IPS-15b (cell line): ENCODE measurements around the gene FZD1.
A peak's percentile ranks its signal among the peaks of the same experiment; 100 is the strongest.

Experiments used
- H3K27me3 ChIP-seq: one replicate; pipeline ENCODE4 v1.6.1; 2013; ENCODE audit warnings: low read length; ENCODE audit not compliant: control insufficient read depth, insufficient read depth
- H3K36me3 ChIP-seq: one replicate; pipeline ENCODE4 v1.6.1; 2013; ENCODE audit warnings: low read length; ENCODE audit not compliant: control insufficient read depth, insufficient read depth
- H3K4me1 ChIP-seq: one replicate; pipeline ENCODE4 v1.6.1; 2013; ENCODE audit warnings: mild to moderate bottlenecking, low read length; ENCODE audit not compliant: control insufficient read depth, insufficient read depth
- H3K4me3 ChIP-seq: one replicate; pipeline ENCODE4 v1.5.1; 2013; ENCODE audit warnings: low read depth, low read length
- H3K9ac ChIP-seq: one replicate; pipeline ENCODE4 v1.6.1; 2013; ENCODE audit warnings: low read depth, mild to moderate bottlenecking, low read length
- H3K9me3 ChIP-seq: one replicate; pipeline ENCODE4 v1.6.1; 2013; ENCODE audit warnings: mild to moderate bottlenecking, low read length; ENCODE audit not compliant: control insufficient read depth, insufficient read depth

The FZD1 gene

GRCh38 chr7:91242097-91242844 lies 22.0 kb upstream of the FZD1 start:
- no peaks in the 10 kb centered on the region for H3K27me3 ChIP-seq
- H3K9ac ChIP-seq = no peak overlapping the region
- H3K4me1 ChIP-seq = no peaks in the 10 kb centered on the region
- no peaks in the 10 kb centered on the region for H3K36me3 ChIP-seq
- no peaks in the 10 kb centered on the region for H3K9me3 ChIP-seq
- no peak overlapping the region for H3K4me3 ChIP-seq

- Histone ChIP-seq H3K27me3 (no peaks in the 10 kb centered on the region), H3K9me3 (no peaks in the 10 kb centered on the region), H3K4me3 (no peak overlapping the region), H3K4me1 (no peaks in the 10 kb centered on the region), H3K36me3 (no peaks in the 10 kb centered on the region), H3K9ac (no peak overlapping the region)
These were observed 20.5 kb upstream of the FZD1 start for GRCh38 chr7:91243591-91244301.

GRCh38 chr7:91247500-91247899 lies 16.7 kb upstream of the FZD1 start:
- Histone ChIP-seq H3K27me3 (no peaks in the 10 kb centered on the region), H3K36me3 (no peaks in the 10 kb centered on the region), H3K9me3 (no peaks in the 10 kb centered on the region), H3K4me3 (no peak overlapping the region), H3K9ac (no peak overlapping the region), H3K4me1 (no peaks in the 10 kb centered on the region)

GRCh38 chr7:91248996-91249395 lies 15.2 kb upstream of the FZD1 start:
- H3K9ac ChIP-seq = no peak overlapping the region
- no peaks in the 10 kb centered on the region for H3K36me3 ChIP-seq
- no peak overlapping the region for H3K4me3 ChIP-seq
- H3K9me3 ChIP-seq = no peaks in the 10 kb centered on the region
- H3K4me1 ChIP-seq = no peaks in the 10 kb centered on the region
- H3K27me3 ChIP-seq = no peaks in the 10 kb centered on the region

- Histone ChIP-seq H3K27me3 (no peaks in the 10 kb centered on the region), H3K36me3 (no peaks in the 10 kb centered on the region), H3K4me3 (no peak overlapping the region), H3K9ac (no peak overlapping the region), H3K4me1 (no peaks in the 10 kb centered on the region), H3K9me3 (no peaks in the 10 kb centered on the region)
These were observed 14.6 kb upstream of the FZD1 start for GRCh38 chr7:91249506-91250233.

- no peaks in the 10 kb centered on the region for H3K4me1 ChIP-seq
These were observed 13.5 kb upstream of the FZD1 start for GRCh38 chr7:91250706-91251105.

GRCh38 chr7:91251877-91252276 lies 12.4 kb upstream of the FZD1 start:
- H3K9ac ChIP-seq = no peak overlapping the region
- H3K4me3 ChIP-seq = no peak overlapping the region
- no peaks in the 10 kb centered on the region for H3K4me1 ChIP-seq
- H3K9me3 ChIP-seq = no peaks in the 10 kb centered on the region
- H3K36me3 ChIP-seq = no peaks in the 10 kb centered on the region
- no peaks in the 10 kb centered on the region for H3K27me3 ChIP-seq

More at GRCh38 chr7:91250706-91251105, 13.5 kb upstream of the FZD1 start:
- no peak overlapping the region for H3K9ac ChIP-seq
- no peaks in the 10 kb centered on the region for H3K27me3 ChIP-seq
- H3K9me3 ChIP-seq = no peaks in the 10 kb centered on the region
- no peaks in the 10 kb centered on the region for H3K36me3 ChIP-seq
- H3K4me3 ChIP-seq = no peak overlapping the region

GRCh38 chr7:91263384-91264045 lies 718 bp upstream of the FZD1 start:
- peaks cover 10% of the 10 kb centered on the region for H3K4me1 ChIP-seq
- H3K9ac ChIP-seq = no peak overlapping the region
- H3K9me3 ChIP-seq = no peaks in the 10 kb centered on the region
- no peaks in the 10 kb centered on the region for H3K36me3 ChIP-seq
- H3K4me3 ChIP-seq = peak overlapping the region; percentile 63
- H3K27me3 ChIP-seq = peaks cover 77% of the 10 kb centered on the region

- Histone ChIP-seq H3K4me1 (peaks cover 10% of the 10 kb centered on the region), H3K9ac (no peak overlapping the region), H3K36me3 (no peaks in the 10 kb centered on the region), H3K27me3 (peaks cover 89% of the 10 kb centered on the region), H3K4me3 (peak overlapping the region; percentile 75), H3K9me3 (no peaks in the 10 kb centered on the region)
These were observed 870 bp downstream of the FZD1 start for GRCh38 chr7:91264924-91265681.

GRCh38 chr7:91265693-91266066 lies 1.4 kb downstream of the FZD1 start:
- no peaks in the 10 kb centered on the region for H3K9me3 ChIP-seq
- peaks cover 87% of the 10 kb centered on the region for H3K27me3 ChIP-seq
- no peaks in the 10 kb centered on the region for H3K36me3 ChIP-seq
- peaks cover 10% of the 10 kb centered on the region for H3K4me1 ChIP-seq
- H3K4me3 ChIP-seq = peak overlapping the region; percentile 75
- H3K9ac ChIP-seq = no peak overlapping the region
